BLaER1 (cell line): ENCODE results near the gene FAF1.
A peak's percentile ranks its signal among the peaks of the same experiment; 100 is the strongest.
"Not testable (repeated sequence)": the region's sequence is repeated elsewhere in the genome, so short reads cannot be mapped to it uniquely, and the experiment has no call there.

Experiments
- H3K27ac ChIP-seq: shearing (Covaris generic); formaldehyde crosslinking; 2 replicates; pipeline ENCODE4 v1.8.1; 2022
- H3K27me3 ChIP-seq: shearing (Covaris generic); formaldehyde crosslinking; 2 replicates; pipeline ENCODE4 v1.8.1; 2022
- H3K36me3 ChIP-seq: shearing (Covaris generic); formaldehyde crosslinking; 2 replicates; pipeline ENCODE4 v1.8.1; 2022
- H3K4me1 ChIP-seq: shearing (Covaris generic); formaldehyde crosslinking; 2 replicates; pipeline ENCODE4 v1.8.1; 2022
- H3K4me2 ChIP-seq: shearing (Covaris generic); formaldehyde crosslinking; 2 replicates; pipeline ENCODE4 v1.8.1; 2022
- H3K4me3 ChIP-seq: shearing (Covaris generic); formaldehyde crosslinking; 2 replicates; pipeline ENCODE4 v1.8.1; 2022
- H3K9ac ChIP-seq: shearing (Covaris generic); formaldehyde crosslinking; 2 replicates; pipeline ENCODE4 v1.8.1; 2022
- H3K9me3 ChIP-seq: shearing (Covaris generic); formaldehyde crosslinking; 2 replicates; pipeline ENCODE4 v1.8.1; 2022
- H4K20me1 ChIP-seq: shearing (Covaris generic); formaldehyde crosslinking; 2 replicates; pipeline ENCODE4 v1.8.1; 2022
- Cebpa-rat ChIP-seq: shearing (Covaris generic); IDR thresholded peaks from 2 replicates; pipeline ENCODE4 v1.8.1; 2022

The FAF1 gene

DNA sequence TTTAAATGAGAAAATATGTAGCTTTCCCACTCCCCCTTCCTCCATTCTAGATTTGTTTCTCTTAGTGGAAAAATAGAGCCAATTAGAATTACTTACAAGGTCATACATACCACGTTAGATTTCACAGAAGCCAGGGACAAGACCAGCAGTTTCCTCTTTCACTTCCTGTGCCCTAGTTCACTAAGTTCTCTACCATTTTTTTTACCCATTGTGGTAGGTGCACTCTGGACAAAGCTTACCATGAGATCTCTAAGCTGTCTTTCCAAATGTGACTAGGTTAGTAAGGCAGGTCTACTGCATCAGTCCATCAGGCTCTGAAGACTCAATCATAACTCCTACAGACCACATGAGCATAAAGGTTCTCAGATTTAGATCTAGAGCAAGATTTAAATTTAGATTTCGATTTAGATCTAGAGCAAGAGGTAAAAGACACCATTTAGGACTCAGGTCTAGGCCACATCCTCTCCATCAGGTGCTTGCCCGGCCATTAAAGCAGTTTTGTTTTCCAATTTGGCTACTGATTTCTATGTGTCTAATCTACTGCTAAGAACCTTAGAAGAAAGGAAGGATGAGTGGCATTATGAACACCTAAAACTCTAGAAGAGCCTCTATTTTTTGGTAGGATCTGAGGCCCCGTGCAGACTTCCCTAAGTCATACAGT is 235.3 kb downstream of the FAF1 start:
- no peaks in the 10 kb centered on the region for H3K27me3 ChIP-seq
- H4K20me1 ChIP-seq, result no peaks in the 10 kb centered on the region
- H3K9me3 ChIP-seq, result no peaks in the 10 kb centered on the region
- peaks cover 14% of the 10 kb centered on the region for H3K4me1 ChIP-seq
- no peak overlapping the region for H3K9ac ChIP-seq
- H3K4me3 ChIP-seq, result no peak overlapping the region
- H3K27ac ChIP-seq, result no peak overlapping the region
- peak overlapping the region; percentile 52 for H3K4me2 ChIP-seq
- no peak for TF ChIP-seq Cebpa-rat
- peaks cover 9% of the 10 kb centered on the region for H3K36me3 ChIP-seq

DNA sequence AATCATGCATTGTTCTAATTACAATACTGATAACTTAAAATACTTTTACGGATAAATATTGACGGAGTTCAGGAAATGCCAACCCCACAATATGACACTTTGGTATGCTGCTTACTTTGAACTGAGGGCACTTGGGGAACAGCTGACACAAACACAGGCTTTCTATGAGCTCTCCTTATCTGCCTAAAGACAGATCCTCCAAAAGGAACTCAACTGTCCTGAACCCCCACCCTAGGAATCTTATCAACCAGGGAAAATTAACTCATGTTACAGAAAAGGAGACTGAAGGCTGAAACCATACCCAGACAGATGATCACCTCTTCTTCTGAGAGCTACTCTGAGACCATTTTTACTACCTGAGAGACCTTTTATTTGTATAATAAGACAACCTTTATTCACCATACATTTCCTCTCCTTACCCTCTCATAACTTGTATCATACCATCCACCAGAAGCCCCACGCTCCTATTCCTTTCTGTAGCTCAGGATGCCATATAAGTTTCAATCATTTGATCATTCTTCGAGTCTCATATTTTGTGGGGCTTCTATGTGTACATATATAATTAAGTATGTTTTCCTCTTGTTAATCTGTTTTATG is 239.5 kb downstream of the FAF1 start:
- no peak overlapping the region for H3K27ac ChIP-seq
- H4K20me1 ChIP-seq, result no peaks in the 10 kb centered on the region
- no peak for TF ChIP-seq Cebpa-rat
- no peaks in the 10 kb centered on the region for H3K27me3 ChIP-seq
- peaks cover 11% of the 10 kb centered on the region for H3K9me3 ChIP-seq
- H3K4me1 ChIP-seq, result peaks cover 14% of the 10 kb centered on the region
- H3K36me3 ChIP-seq, result peaks cover 13% of the 10 kb centered on the region
- no peak overlapping the region for H3K9ac ChIP-seq
- H3K4me3 ChIP-seq, result no peak overlapping the region
- H3K4me2 ChIP-seq, result no peak overlapping the region

DNA sequence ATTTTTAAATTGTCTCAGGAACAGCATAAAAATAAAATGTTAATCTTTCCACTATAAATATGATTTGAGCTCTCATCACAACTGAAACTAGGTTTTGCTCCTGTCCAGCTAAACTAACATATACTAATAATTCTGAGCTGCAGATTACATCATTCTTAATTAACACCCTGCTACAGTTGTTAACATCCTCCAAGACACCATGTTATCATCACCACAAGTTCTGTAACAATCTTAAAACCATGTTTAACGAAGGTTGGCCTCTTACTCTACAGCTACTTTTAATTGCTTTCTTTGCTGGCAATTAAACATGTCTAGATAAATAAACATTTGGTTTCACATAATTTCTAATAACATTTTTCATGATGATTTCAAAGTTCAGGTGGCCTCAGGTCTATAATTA is 240.9 kb downstream of the FAF1 start:
- H4K20me1 ChIP-seq, result no peaks in the 10 kb centered on the region
- H3K36me3 ChIP-seq, result peaks cover 13% of the 10 kb centered on the region
- no peak overlapping the region for H3K27ac ChIP-seq
- no peak overlapping the region for H3K4me3 ChIP-seq
- H3K9me3 ChIP-seq, result peaks cover 11% of the 10 kb centered on the region
- no peaks in the 10 kb centered on the region for H3K27me3 ChIP-seq
- no peak overlapping the region for H3K4me2 ChIP-seq
- no peak for TF ChIP-seq Cebpa-rat
- H3K9ac ChIP-seq, result no peak overlapping the region
- peaks cover under 1% of the 10 kb centered on the region for H3K4me1 ChIP-seq

DNA sequence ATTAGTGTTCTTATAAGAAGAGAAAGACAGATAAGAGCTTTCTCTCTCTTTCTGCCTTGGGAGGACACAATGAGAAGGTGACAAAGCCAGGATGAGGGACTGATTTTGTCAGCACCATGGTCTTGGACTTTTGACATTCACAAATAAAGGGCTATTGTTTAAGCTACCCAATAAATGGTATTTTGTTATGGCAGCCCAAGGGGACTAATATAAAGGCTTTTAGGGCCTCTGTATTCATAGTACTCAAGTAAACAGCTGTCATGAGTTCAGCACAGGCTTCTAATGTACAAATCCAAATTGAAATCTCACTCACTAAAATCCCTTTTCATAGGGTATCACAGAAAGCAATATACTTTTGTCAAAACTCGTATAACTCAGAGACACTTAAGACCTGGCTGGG is 242.7 kb downstream of the FAF1 start:
- no peak for TF ChIP-seq Cebpa-rat
- no peak overlapping the region for H3K27ac ChIP-seq
- no peaks in the 10 kb centered on the region for H4K20me1 ChIP-seq
- peaks cover 11% of the 10 kb centered on the region for H3K9me3 ChIP-seq
- H3K4me3 ChIP-seq, result no peak overlapping the region
- no peaks in the 10 kb centered on the region for H3K4me1 ChIP-seq
- H3K36me3 ChIP-seq, result peaks cover 13% of the 10 kb centered on the region
- H3K27me3 ChIP-seq, result no peaks in the 10 kb centered on the region
- H3K4me2 ChIP-seq, result no peak overlapping the region
- H3K9ac ChIP-seq, result no peak overlapping the region

DNA sequence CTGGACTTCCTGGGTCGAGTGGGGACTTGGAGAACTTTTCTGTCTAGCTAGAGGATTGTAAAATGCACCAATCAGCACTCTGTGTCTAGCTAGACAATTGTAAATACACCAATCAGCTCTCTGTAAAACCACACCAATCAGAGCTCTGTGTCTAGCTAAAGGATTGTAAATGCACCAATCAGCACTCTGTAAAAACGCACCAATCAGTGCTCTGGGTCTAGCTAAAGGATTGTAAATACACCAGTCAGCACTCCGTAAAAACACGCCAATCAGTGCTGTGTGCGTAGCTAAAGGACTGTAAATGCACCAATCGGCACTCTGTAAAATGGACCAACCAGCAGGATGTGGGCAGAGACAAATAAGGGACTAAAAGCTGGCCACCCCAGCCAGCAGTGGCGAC is 243.6 kb downstream of the FAF1 start:
- not testable (repeated sequence) for H3K4me2 ChIP-seq, H3K9ac ChIP-seq, H3K27me3 ChIP-seq, H3K4me3 ChIP-seq, H3K4me1 ChIP-seq, H4K20me1 ChIP-seq, H3K27ac ChIP-seq
- Histone ChIP-seq H3K9me3 (peaks cover 11% of the 10 kb centered on the region), H3K36me3 (peaks cover 13% of the 10 kb centered on the region)

DNA sequence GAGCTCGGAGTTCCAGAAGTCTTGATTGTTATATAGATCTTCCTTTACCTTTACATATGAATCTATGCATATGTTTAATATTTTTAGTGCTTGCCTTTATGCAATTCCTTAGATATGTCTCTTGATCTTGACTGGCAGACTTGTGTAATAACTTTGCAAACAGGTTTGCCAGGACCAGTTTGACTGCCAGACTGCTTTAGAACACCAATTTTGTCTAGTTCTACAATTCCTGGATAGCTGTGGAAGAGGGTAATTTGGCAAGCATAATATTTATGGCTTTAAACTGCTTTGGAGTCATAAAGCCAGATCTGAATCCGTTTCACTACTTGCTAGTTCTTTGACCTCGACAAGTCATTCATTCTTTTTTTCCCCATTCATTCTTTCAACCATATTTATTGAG is 250.0 kb downstream of the FAF1 start:
- Histone ChIP-seq H3K4me2 (no peak overlapping the region), H3K27me3 (no peaks in the 10 kb centered on the region), H3K4me3 (no peak overlapping the region), H3K9me3 (no peaks in the 10 kb centered on the region), H4K20me1 (no peaks in the 10 kb centered on the region), H3K4me1 (no peaks in the 10 kb centered on the region), H3K9ac (no peak overlapping the region), H3K36me3 (no peaks in the 10 kb centered on the region), H3K27ac (no peak overlapping the region)
- TF ChIP-seq Cebpa-rat, result no peak

DNA sequence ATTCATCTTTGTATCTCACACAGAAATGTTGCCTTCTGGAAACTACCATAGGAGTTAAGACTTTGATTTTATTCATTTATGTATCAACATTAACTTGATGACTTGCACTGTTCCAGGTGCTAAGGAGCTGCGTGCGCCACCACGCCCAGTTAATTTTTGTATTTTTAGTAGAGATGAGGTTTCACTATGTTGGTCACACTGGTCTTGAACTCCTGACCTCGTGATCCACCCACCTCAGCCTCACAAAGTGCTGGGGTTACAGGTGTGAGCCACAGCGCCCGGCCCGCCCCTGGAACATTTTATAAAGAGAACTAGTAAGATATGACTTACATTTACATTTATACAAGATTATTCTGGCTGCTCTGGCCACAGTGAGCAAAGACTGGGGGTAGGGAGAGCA is 252.2 kb downstream of the FAF1 start:
- H3K36me3 ChIP-seq, result no peaks in the 10 kb centered on the region
- H3K27me3 ChIP-seq, result no peaks in the 10 kb centered on the region
- no peaks in the 10 kb centered on the region for H4K20me1 ChIP-seq
- no peak overlapping the region for H3K9ac ChIP-seq
- no peak overlapping the region for H3K27ac ChIP-seq
- H3K4me2 ChIP-seq, result no peak overlapping the region
- H3K4me1 ChIP-seq, result no peaks in the 10 kb centered on the region
- H3K4me3 ChIP-seq, result no peak overlapping the region
- TF ChIP-seq Cebpa-rat, result no peak
- H3K9me3 ChIP-seq, result no peaks in the 10 kb centered on the region

DNA sequence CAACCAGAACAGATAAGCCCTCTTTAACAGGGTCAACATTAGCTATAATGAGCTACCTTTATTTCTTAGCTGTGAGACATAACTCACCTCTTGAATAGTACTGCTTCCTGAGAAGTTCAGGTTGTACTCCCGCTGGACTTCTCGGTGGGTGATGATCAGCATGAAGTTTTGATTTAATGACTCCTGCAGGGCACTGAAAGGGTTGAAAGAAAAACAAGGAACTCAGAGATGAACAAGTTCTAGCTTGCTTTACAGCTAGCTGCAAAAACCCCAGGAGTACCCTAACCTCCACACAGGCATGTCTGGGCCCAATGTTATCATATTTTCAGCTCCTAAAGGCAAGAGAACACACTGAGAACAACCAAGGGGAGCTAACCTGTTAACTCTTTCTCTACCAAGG is 254.4 kb downstream of the FAF1 start:
- Histone ChIP-seq H3K27ac (no peak overlapping the region), H3K4me2 (no peak overlapping the region), H3K9me3 (no peaks in the 10 kb centered on the region), H3K27me3 (no peaks in the 10 kb centered on the region), H4K20me1 (no peaks in the 10 kb centered on the region), H3K36me3 (no peaks in the 10 kb centered on the region), H3K4me1 (no peaks in the 10 kb centered on the region), H3K4me3 (no peak overlapping the region), H3K9ac (no peak overlapping the region)
- no peak for TF ChIP-seq Cebpa-rat

DNA sequence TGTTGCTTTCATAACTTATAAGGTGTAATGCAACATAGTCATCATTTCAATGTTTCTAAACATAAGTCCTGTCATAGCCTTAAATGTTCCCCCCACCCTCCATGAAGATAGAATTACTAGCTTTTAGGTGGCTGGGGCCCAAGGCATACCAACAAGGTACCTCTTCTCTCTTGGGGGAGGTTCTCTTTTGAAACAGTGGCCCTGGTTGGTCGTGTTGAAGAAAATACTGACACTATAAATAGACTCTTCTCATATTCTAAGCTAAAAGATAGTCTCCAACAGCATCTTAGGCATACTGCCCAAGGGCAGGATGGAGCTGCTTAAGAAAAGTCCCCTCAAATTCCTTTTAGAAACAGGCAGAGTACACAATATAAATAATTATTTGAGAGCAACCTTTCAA is 255.0 kb downstream of the FAF1 start:
- Histone ChIP-seq H3K9ac (no peak overlapping the region), H3K27me3 (no peaks in the 10 kb centered on the region), H3K9me3 (no peaks in the 10 kb centered on the region), H3K4me2 (no peak overlapping the region), H3K4me1 (no peaks in the 10 kb centered on the region), H3K4me3 (no peak overlapping the region), H3K27ac (no peak overlapping the region), H3K36me3 (no peaks in the 10 kb centered on the region), H4K20me1 (no peaks in the 10 kb centered on the region)
- TF ChIP-seq Cebpa-rat, result no peak

DNA sequence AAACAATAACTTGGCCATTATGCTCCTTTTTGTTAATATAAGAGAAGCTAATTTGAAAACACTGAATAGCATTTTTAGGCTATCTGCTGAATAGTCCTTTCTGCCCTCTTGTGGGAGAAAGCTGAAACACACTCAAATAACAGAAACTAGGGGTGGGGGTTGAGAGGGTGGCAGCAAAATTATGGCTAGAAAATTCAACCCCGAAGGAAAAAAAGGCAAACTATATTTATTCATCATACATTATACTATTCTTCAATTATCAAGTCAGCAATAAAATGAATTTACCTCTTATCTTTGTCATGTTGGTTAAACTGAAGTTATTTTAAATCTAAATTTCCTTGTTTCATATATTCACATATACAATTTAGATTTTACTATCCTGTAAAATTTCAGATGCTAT is 255.9 kb downstream of the FAF1 start:
- Histone ChIP-seq H3K36me3 (no peaks in the 10 kb centered on the region), H3K27me3 (no peaks in the 10 kb centered on the region), H4K20me1 (no peaks in the 10 kb centered on the region), H3K9ac (no peak overlapping the region), H3K9me3 (no peaks in the 10 kb centered on the region), H3K4me1 (no peaks in the 10 kb centered on the region), H3K27ac (no peak overlapping the region), H3K4me2 (no peak overlapping the region), H3K4me3 (no peak overlapping the region)
- no peak for TF ChIP-seq Cebpa-rat

DNA sequence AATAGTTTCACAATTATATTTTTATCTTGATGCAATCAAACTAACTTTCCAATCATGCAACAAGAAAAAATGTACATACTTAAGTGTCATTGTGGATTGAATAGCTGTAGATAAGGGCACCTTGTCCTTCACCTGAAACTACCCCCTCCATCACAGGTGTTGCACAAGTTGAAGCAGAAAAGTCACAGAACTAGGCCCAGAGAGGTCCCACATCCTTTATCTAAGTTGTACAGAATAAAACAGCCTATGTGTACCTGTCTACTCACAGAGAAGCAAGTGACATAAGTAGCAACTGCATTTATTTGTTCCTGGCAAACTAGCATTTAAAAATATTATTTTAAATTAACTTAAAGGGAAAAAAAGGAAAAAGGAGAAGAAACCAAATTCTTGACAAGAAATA is 256.8 kb downstream of the FAF1 start:
- Histone ChIP-seq H3K27me3 (no peaks in the 10 kb centered on the region), H3K4me3 (no peak overlapping the region), H3K9ac (no peak overlapping the region), H3K9me3 (no peaks in the 10 kb centered on the region), H3K4me1 (no peaks in the 10 kb centered on the region), H3K36me3 (no peaks in the 10 kb centered on the region), H3K27ac (no peak overlapping the region), H3K4me2 (no peak overlapping the region), H4K20me1 (no peaks in the 10 kb centered on the region)
- TF ChIP-seq Cebpa-rat, result no peak
